ENCODE data around the gene C17orf67.
A peak's percentile ranks its signal among the peaks of the same experiment; 100 is the strongest.

- peak; percentile 60 to 100 (median 92) for TF ChIP-seq CTCF (IDR thresholded peaks at IDR 0.05)
- no peak for TF ChIP-seq POLR2A (IDR thresholded peaks at IDR 0.05)
These were observed 53.6 kb downstream of the C17orf67 start for GRCh38 chr17:56779898-56780777.
